Cerebellar cortex (tissue), 1 donor: Measurements from ENCODE around the gene TAAR5.
"Not testable (repeated sequence)": the region's sequence is repeated elsewhere in the genome, so short reads cannot be mapped to it uniquely, and the experiment has no call there.

Experiments
- DNase-seq: peaks from one replicate; pipeline ENCODE4 v3.0.0-alpha.2; 2015; ENCODE audit warnings: low spot score

TAAR5 gene

GRCh38 chr6:132570221-132570777 lies 19.2 kb downstream of the TAAR5 start, which contains the start of gene TAAR6:
Gene TAAR6, plus strand, starts transcription at chr6:132570322. Its CDS starts 0 bp downstream, at chr6:132570322.
- no peak for DNase-seq

- no peak for DNase-seq
Measured at GRCh38 chr6:132569170-132569569, 20.4 kb downstream of the TAAR5 start.

- DNase-seq: no peak
Measured at GRCh38 chr6:132568611-132569010, 20.9 kb downstream of the TAAR5 start.

- no peak for DNase-seq
Measured at GRCh38 chr6:132567566-132567965, 22.0 kb downstream of the TAAR5 start.

- DNase-seq: no peak
Measured at GRCh38 chr6:132566404-132566803, 23.1 kb downstream of the TAAR5 start.

- DNase-seq: not testable (repeated sequence)
Measured at GRCh38 chr6:132560087-132560486, 29.5 kb downstream of the TAAR5 start.

GRCh38 chr6:132552372-132552771 lies 37.2 kb downstream of the TAAR5 start, which contains the start of gene TAAR8:
Gene TAAR8, plus strand, starts transcription at chr6:132552672. Its CDS starts 21 bp downstream, at chr6:132552693.
- no peak for DNase-seq

- DNase-seq: no peak
Measured at GRCh38 chr6:132551214-132551613, 38.3 kb downstream of the TAAR5 start.

- DNase-seq: no peak
Measured at GRCh38 chr6:132548746-132549463, 40.6 kb downstream of the TAAR5 start.

GRCh38 chr6:132544826-132545225 lies 44.7 kb downstream of the TAAR5 start:
- DNase-seq: no peak
